Activated naive CD4-positive, alpha-beta T cell treated with anti-CD3 and anti-CD28 coated beads, Interleukin-2, amount 50 U/mL, for 16 hours (primary cell): Measurements from ENCODE around the gene TENT4A.

Source experiments
- DNase-seq: peaks from one replicate; pipeline ENCODE4 v3.0.0-alpha.2; 2020

Gene TENT4A

DNA sequence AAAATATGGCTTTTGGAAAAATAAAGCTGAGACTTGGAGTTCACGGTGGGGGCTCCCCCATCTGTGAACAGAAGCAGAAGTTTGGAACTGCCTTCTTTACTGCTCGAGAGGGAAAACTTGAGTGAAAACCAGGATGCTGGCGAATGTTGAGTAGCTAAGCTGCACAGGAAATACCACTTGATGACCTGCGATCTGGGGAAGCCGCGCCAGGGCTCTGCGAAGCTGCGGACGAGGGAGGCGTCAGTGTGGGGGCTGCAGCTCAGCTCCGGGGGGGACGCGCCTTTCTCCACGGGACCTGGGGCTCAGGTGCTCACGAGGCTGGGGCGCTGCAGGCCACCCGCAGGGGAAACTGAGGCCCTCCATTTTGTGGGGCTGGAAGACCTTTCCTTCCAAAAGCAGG, 62.3 kb downstream of the TENT4A start:
- DNase-seq: no peak

DNA sequence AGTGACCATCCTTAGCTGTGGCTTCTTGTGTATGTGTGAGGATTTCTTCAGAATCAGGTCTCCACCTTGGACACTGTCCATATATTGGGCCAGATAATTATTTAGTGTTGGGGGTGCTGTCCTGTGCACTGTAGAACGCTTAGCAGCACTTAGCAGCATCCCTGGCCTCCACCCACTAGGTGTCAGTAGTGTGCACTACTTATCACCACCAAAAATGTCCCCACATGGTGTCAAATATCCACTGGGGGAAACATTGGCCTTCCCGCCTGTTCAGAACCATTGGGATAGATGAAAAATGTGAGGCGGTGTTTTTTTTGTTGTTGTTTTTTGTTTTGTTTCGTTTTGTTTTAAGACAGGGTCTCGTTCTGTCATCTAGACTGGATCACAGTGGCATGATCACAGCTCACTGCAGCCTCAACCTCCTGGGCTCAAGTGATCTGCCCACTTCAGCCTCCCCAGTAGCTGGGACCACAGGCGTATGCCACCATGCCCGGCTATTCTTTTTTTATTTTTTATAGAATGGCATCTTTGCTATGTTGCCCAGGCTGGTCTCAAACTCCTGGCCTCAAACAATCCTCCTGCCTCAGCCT, 67.7 kb downstream of the TENT4A start:
- peak; percentile 24 for DNase-seq

DNA sequence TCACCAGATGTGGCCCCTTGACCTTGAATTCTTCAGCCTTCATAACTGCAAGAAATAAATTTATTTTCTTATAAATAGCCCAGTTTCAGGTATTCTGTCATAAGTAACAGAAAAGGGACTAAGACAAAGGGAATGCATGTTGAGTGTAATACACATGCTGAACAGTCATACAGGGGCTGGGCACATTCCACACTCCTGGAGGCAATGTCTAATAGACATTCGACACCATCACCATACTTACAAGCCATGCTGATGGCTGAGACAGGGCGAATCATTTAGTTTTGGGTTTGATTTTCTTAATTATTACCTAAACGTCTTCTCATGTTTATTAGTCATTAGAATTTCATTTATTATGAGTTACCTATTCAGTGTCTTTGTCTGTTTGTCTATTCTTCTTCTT, 68.5 kb downstream of the TENT4A start:
- DNase-seq: no peak

DNA sequence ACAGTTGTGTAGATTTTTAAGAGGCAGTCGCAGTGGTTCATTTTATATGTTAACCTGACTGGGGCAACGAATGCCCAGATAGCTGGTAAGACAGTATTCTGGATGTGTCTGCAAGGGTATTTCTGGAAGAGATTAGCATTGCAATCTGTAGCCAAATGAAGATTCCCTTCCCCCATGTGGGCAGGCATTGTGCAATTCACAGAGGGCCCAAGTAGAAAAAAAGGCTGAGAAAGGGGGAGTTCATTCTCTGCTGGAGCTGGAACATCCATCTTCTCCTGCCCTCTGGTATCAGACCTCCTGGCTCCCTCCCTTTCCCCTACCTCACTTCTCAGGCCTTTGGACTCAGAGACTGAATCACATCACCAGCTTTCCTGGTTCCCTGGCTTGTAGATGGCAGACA, 70.6 kb downstream of the TENT4A start:
- DNase-seq: no peak

DNA sequence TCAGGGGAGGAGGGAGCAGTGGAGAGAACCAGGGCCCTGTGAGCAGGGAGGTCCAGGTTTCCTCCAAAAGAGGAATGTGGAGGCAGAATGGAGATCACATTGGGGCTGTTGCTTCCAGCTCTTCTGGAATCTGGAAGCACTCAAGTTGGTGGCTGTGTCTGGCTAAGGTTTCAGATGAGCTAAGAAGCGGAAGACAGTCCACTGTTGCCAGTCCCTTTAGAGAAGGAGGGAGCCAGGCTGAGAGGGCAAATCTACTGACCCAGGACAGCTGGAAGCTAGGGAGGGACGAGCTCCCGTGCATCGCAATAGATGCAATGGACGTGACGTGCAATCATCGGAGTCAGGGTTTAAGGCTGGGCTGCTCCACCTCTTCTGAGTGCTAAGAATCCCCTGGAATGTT, 71.2 kb downstream of the TENT4A start:
- DNase-seq: no peak

DNA sequence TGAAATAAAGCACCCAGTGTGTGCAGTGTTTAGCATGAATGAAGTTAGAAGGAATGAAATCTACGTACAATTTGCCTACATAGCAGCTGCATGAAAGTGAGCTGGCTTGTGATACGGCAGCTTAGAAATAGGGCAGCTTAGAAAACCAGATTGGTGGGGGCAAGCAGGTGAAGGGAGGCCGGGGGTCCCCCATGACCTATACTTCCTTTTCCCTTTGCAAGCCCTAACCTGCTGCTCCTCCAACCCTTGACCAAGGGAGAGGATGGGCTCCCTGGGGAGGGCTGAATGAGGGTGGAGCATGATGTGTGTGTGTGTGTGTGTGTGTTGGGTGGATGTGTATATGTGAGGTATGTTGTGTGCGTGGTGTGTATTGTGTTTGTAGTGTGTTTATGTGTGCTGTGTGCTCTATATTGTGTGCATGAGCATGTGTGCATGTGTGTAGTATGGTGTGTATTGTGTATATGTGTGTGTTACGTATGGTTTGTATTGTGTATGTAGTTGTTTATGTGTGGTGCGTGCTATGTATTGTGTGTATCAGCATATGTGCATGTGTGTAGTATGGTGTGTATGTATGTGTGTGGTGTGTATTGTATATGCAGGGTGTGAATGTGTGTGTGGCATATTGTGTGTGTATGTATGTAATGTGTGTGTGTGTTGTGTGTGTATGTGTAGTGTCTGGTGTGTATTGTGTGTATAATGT, 72.1 kb downstream of the TENT4A start:
- no peak for DNase-seq

DNA sequence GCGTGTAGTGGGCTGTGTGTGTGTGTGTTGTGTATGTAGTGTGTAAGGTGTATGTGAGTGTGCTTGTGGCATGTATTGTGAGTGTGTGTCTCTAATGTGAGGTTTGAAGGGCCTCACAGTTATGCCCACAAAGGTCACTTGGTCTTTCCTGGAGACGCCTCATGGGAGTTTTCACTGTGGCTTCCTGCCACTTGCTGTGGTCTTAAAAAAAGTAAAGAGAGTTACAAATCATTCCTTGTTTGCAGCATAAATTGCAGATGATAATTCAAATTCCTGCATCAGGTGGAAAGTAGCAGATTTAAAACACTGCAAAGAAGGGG, 72.6 kb downstream of the TENT4A start:
- no peak for DNase-seq

DNA sequence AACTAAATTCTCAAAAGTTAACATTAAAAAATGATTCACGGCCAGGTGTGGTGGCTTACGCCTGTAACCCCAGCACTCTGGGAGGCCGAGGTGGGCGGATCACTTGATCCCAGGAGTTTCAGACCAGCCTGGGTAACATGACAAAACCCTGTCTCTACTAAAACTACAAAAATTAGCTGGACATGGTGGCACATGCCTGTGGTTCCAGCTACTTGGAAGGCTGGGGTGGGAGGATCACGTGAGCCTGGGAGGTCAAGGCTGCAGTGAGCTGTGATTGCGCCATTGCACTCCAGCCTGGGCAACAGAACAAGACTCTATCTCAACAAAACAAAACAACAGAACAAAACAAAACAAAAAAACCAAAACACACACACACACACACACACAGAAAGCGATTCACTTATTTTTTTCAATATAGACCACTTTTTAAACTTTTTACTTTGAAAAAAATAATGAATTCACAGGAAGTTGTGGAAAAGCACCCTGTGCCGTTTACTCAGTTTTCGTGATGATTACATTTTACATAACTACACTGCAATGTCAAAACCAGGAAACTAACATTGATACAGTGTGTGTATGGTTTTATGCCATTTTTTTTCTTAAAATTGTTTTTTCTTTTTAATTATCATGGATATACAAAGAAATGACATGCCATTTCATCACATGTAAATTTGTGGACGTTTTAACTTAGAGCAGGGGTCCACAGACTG, 73.7 kb downstream of the TENT4A start:
- no peak for DNase-seq

DNA sequence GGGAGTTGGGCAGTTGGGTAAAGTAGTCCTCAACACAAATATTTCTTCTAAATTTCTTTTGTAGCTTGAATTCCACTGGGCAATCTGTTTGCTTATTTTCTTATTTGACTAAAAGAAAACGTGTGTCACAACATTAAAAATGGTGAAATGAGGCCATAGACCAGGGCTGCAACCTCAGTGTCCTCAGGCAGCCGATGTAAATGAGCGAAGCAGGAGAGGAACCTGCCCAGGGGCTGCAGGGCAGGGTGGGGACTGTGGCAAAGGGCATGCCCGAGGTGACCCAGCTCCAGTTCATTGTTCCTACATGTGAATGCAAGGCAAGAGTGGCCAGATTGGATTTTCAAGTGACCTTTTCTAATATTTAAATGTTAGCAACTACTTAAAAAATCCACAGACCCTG, 74.7 kb downstream of the TENT4A start:
- no peak for DNase-seq

DNA sequence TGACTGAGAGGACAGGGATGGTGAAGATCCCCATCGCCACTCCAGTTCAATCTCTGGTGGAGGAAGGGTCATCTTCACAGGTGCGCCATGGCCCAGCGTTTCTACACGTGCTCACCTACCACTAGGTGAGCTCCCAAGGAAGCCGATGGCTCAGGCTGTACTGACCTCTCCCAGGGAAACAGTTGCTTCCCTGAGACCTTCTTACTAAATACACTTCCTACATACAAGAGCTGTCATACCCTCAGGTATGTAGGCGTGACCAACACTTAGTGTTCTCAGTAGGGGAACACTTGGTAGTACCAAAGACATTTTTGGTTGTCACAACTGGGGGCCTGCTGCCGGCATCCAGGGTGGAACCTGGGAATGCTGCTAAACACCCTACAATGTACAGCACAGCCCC, 75.2 kb downstream of the TENT4A start:
- DNase-seq: no peak

DNA sequence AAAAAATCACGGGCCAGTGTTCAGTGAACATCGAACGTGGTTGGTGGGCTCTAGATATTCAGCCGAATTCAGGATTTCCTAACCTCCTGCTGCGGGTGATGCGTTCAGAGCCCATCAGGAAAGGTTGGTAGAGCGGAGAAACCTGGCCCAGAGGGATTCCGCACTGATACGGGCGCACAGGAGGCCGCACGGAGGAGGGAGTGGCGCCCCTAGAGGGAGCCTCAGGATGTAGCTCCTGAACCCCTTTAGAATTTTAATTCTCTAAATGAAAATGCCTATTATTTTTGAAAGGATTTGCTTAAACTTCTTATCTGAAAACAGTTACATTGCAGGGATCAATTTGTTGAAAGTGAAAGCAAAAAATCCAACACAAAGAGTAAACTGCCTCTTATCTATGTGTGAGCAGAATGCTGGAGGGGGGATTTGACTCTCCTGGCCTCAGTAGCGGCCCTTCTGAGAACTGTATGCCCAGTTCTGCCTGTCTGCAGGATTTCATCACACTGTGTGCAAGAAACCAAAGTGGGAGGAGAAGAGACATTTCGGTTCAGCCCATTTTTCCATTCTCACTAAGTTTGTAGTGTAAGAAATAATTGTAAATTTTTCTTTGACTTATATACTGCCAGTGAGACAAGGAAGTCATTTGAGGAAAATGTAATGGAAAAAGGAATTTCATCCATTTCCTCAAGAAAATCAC, 75.9 kb downstream of the TENT4A start:
- DNase-seq: no peak

DNA sequence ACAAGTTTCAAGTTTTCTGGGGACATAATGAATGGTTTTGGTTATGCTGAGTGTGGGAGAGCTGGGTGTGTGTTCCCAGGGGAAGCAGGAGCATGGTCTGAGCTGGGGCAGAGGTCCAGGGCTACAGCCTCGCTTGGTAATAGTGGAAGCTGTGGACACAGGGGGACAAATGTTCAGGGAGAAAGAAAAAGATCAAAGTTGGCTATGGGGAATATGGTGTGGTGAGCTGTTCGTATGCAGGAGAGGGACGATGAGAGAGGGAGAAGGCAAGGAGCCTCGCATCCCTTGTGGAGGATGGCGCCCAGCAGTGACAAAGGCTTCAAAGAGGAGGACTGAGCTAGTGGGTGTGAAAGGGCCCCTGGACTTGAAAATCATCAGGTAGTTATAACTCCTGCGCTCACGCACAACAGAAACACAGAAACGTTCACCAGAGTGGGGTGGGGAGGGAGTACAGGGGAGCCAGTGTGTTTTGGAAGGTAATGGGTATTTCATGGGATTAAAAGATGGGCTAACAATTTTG, 77.2 kb downstream of the TENT4A start:
- DNase-seq: no peak

DNA sequence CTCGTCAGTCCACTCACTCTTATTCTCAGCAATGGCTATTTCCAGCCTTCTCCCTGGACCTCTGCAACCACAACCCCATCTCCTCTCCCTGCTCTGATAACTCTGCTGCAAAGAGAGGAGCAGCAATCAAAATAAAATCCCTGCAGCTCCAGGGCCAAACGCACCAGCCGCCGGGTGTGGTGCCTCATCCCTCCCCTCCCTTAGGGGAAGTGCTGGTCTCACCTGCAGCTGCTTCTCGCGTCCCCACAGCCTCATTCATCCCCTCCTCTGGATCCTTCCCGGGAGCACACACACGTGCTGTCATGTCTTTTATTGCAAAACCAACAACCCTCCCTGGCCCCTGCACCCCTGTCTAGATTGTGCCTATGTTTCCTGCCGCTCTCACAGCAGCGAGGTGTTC, 77.8 kb downstream of the TENT4A start:
- no peak for DNase-seq

DNA sequence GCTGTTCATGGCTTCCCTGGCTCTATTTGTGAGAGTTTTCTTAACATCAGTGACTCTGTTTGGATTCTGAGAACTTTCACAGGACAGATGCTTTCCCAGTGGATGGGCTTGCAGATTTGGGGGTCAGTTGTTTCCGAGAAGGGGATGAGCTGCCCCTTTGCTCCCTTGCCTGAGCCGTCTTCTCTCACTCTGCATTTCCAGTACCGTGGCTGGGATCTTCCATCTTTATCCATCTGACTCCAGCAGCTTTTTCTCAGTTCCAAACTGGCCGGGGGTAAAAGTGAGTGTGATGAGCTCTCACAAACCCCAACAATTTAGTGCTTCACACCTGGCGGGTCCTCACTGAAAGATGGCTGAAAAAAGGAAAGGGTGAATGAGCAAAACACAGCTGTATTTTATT, 79.1 kb downstream of the TENT4A start:
- no peak for DNase-seq

DNA sequence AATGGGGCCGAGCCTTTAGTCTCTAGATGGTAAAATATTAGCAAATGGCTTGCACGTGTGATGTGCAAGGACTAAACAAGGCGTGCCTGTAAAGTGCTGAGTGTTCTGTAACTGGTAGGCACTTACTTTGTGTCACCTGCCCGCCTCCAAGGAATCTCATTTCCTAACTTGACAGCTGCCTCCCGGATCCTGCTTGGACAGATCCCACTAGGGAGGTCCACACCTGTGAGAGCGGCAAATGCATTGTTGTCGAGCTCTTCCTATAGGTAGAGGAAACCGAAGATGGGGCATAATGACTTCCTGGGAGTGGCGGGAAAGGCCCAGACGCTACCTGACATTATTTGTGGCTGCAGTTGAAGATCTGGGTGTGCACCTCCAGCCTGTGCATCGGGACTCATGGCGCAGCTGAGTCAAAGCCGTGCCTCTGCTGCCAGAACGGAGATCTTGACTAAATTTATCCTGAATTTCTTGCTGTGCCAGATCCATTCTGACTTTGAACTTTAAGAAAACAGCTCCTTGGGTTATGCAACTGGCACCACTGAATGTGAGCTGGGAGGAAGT, 79.8 kb downstream of the TENT4A start:
- DNase-seq: no peak

DNA sequence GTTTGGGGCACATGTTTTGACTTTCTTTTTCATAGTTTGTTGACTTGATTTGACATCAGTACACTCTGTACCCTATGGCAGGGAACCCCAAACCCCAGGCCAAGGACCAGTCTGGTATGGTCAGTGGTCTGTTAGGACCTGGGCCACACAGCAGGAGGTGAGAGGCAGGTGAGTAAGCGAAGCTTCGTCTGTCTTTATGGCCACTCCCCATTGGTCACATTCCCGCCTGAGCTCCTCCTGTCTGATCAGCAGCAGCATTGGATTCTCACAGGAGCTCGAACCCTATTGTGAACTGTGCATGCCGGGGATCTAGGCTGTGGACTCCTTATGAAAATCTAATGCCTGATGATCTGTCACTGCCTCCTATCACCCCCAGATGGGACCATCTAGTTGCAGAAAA, 88.0 kb downstream of the TENT4A start:
- no peak for DNase-seq

DNA sequence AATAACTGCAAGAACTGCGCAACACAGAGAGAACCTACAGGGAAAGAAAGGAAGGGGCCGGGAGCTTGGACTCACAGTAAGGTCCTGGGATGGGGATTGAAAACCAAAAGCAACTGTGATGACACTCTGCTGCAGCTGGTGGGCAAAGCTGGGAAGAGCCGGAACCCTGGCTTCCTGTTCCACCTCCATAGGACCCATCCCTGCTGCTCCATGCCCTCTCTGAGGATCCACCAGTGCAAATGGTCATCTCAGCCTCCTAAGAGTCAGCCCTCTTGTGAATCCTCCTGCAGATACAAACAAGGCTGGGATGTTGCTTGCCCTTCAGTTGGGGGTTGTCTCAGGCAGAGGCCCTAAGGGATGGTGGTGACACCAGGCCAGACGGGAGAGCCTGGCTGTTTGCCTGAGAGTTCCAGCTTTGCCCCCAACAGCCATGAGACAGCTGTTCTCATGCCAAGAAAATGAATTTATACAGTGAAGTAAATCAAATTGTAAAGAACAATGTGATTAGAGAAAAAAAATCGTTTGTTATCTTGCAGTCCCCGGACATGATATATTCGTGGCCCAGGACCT, 90.8 kb downstream of the TENT4A start:
- no peak for DNase-seq

DNA sequence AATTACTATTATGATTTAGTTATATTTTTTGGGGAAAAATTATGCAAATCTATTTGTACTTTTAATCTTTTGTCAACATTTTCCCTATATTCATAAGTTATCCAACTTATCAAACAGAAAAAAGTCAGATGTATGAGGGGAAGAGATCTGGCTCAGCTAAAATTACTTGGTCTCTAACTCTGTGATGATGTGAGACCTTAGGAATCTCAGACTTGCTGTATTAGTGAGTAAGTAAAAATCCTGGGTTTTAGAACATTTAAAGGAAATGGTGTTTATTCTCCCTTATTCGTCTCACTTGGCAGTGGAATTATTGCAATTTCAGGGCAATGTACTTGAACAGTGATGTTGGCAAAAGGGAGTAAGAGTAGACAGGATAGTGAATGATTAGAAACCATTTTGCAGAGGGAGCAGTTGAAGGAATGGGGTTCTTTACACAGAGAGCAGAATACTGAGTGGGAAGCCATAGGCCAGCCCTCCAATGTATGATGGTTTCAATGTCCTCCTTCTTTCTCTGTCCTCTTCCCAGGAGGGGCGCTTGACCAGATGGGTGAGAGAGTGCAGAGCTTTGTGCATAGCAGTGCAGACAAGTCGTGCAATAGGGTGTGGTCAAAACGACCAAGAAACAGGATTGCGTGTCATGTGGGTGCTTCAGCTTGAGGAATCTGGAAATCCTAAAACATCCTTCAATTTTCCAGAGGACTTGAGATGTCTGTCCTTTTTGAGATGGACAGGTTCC, 91.7 kb downstream of the TENT4A start:
- no peak for DNase-seq

DNA sequence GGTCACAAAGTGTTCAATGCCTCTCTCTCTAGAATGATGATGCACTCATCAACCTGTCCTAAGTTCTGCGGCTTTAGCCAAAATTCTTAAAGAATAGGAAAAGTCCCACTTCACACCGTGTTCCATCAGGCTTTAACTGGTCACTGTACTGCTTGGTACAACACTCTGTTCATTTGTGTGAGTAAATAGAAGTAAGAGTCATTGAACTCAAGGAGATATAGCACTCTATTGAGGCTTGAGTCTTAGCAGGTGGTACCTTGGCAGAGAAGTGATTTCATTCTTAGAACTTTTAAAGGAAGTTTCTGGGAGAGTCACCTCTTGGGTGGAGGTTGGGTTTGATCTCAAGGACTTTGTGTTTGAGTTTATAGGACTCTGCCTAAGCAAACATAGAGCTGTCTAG, 92.6 kb downstream of the TENT4A start:
- no peak for DNase-seq
